KMS-11 (cell line): ENCODE results near the gene DIAPH1.

ENCODE experiments used
- H2AFZ ChIP-seq: fragments of 200-600 bp; sonication (generic); 2 replicates; pipeline ENCODE4 v1.6.1; 2016; ENCODE audit warnings: antibody characterized with exemption, mixed run types, low read depth
- H3K27ac ChIP-seq: fragments of 200-600 bp; sonication (generic); 2 replicates; pipeline ENCODE4 v1.6.1; 2016; ENCODE audit warnings: mild to moderate bottlenecking, mixed run types
- H3K27me3 ChIP-seq: fragments of 200-600 bp; sonication (generic); 2 replicates; pipeline ENCODE4 v1.6.1; 2017; ENCODE audit warnings: mild to moderate bottlenecking, low read depth, mixed run types, moderate library complexity; ENCODE audit not compliant: insufficient read depth
- H3K36me3 ChIP-seq: fragments of 200-600 bp; sonication (generic); 2 replicates; pipeline ENCODE4 v1.6.1; 2017; ENCODE audit warnings: mild to moderate bottlenecking, mixed run types; ENCODE audit not compliant: insufficient read depth
- H3K4me1 ChIP-seq: fragments of 200-600 bp; sonication (generic); 2 replicates; pipeline ENCODE4 v1.6.1; 2016; ENCODE audit warnings: mild to moderate bottlenecking, low read depth, mixed run types; ENCODE audit not compliant: poor library complexity, severe bottlenecking
- H3K4me2 ChIP-seq: fragments of 200-600 bp; sonication (generic); 2 replicates; pipeline ENCODE4 v1.7.0; 2016; ENCODE audit warnings: mild to moderate bottlenecking, mixed run types
- H3K4me3 ChIP-seq: fragments of 200-600 bp; sonication (generic); IDR thresholded peaks from 2 replicates; pipeline ENCODE4 v1.6.1; 2017; ENCODE audit warnings: low read depth, low read length, mixed read lengths; ENCODE audit not compliant: insufficient read depth
- H3K79me2 ChIP-seq: fragments of 200-600 bp; sonication (generic); 2 replicates; pipeline ENCODE4 v1.6.1; 2016; ENCODE audit warnings: low read depth, mixed run types; ENCODE audit not compliant: insufficient read depth
- H3K9ac ChIP-seq: fragments of 200-600 bp; sonication (generic); 2 replicates; pipeline ENCODE4 v1.6.1; 2016; ENCODE audit warnings: mild to moderate bottlenecking, mixed run types
- H4K20me1 ChIP-seq: fragments of 200-600 bp; sonication (generic); 2 replicates; pipeline ENCODE4 v1.6.1; 2016; ENCODE audit warnings: mild to moderate bottlenecking, mixed run types; ENCODE audit not compliant: insufficient read depth
- TF ChIP-seq, protein P1 (sequence below): fragments of 200-600 bp; sonication (generic); conservative IDR thresholded peaks from 2 replicates; pipeline ENCODE4 v1.6.1; 2017; ENCODE audit warnings: low read depth, mild to moderate bottlenecking, antibody characterized with exemption, low read length, moderate library complexity, mixed read lengths

The DIAPH1 gene

GRCh38 chr5:141515141-141515540 is 103.7 kb downstream of the DIAPH1 start:
- TF ChIP-seq, protein P1, sequence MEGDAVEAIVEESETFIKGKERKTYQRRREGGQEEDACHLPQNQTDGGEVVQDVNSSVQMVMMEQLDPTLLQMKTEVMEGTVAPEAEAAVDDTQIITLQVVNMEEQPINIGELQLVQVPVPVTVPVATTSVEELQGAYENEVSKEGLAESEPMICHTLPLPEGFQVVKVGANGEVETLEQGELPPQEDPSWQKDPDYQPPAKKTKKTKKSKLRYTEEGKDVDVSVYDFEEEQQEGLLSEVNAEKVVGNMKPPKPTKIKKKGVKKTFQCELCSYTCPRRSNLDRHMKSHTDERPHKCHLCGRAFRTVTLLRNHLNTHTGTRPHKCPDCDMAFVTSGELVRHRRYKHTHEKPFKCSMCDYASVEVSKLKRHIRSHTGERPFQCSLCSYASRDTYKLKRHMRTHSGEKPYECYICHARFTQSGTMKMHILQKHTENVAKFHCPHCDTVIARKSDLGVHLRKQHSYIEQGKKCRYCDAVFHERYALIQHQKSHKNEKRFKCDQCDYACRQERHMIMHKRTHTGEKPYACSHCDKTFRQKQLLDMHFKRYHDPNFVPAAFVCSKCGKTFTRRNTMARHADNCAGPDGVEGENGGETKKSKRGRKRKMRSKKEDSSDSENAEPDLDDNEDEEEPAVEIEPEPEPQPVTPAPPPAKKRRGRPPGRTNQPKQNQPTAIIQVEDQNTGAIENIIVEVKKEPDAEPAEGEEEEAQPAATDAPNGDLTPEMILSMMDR: no peak
- Histone ChIP-seq H3K4me2 (no peak overlapping the region), H3K27ac (no peak overlapping the region), H3K27me3 (no peaks in the 10 kb centered on the region), H3K79me2 (no peaks in the 10 kb centered on the region), H3K4me1 (no peaks in the 10 kb centered on the region), H3K36me3 (no peaks in the 10 kb centered on the region; the same call in 1 of the 2 replicates), H3K4me3 (no peak overlapping the region), H2AFZ (no peak overlapping the region), H3K9ac (no peak overlapping the region), H4K20me1 (no peaks in the 10 kb centered on the region)

DNA sequence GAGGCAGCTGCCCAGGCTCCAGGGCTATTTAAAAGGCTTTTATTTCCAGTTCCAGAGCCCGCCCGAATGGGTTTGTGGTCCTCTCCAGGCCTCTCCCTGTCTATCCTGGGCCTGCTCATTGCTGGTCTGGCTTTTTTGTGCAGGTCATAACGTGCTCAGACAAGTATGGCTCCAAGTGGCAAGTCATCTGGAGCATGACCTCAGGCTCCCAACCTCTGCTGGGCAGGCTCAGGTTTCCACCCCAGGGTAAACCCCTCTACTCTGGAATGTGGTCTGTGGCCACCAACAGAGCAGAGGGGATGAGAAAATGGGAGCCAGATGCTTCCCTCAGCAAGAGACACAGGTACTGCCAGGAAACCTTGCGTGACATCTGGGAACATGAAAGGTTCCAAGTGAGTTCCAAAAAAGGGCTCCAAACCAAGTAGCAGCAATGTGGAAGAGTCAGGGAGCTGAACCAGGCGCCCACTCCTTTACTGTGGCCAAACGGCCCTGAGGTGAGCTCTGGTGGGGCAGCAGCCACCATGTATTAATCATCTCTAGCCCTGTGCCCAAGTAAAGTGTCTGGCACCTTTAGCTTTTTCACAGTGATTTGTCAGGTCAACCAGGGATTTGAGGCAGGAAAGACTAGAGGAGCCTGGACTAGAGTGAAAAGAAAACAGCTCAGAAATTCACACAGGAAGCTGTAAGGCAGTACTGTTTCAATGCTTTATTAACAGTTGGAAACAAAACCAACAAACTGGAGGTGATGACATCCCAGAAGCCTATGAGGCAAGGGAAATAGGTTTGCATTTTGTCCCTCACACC is 104.3 kb downstream of the DIAPH1 start:
- Histone ChIP-seq H3K4me3 (no peak overlapping the region), H3K36me3 (no peaks in the 10 kb centered on the region), H2AFZ (no peak overlapping the region), H3K79me2 (no peaks in the 10 kb centered on the region), H3K9ac (no peak overlapping the region), H4K20me1 (no peaks in the 10 kb centered on the region), H3K27me3 (no peaks in the 10 kb centered on the region), H3K27ac (no peak overlapping the region), H3K4me2 (no peak overlapping the region), H3K4me1 (no peaks in the 10 kb centered on the region)
- TF ChIP-seq, protein P1: no peak

DNA sequence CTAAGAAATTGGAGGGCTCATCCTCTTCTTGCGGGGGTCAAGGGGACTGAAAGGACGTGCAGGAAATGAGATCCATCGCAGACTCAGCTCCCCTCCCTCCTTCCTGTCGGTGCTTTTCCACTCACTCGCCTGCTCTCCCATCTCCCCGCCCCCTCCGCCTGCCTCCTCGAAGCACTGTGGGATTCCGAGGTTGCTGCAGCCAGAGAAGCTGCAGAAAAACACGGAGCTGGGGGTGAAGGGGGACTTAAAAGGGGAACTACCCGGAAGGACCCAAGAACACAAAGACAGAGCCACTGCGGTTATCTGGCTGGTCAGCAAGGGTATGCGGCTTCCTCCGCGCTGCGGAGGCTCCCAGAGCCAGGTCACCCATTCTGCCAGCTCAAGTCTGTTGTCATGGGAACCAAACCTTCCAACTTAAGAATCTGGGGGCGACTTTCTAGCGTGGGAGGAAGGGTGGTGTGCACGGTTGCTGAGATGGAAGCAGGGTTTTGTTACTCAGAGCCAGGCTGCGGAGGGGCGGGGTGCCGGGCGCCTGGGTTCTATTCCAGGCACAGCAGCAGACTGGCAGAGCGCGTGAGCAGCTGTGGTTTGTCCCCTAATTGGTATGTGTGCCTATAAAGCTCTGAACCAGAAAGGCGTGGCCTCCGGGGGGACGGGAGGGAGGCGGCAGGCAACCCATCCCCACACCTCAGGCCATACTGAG is 105.0 kb downstream of the DIAPH1 start:
- Histone ChIP-seq H3K36me3 (no peaks in the 10 kb centered on the region), H3K27me3 (no peaks in the 10 kb centered on the region), H2AFZ (no peak overlapping the region), H3K4me2 (no peak overlapping the region), H4K20me1 (no peaks in the 10 kb centered on the region), H3K27ac (no peak overlapping the region), H3K4me1 (no peaks in the 10 kb centered on the region), H3K79me2 (no peaks in the 10 kb centered on the region), H3K9ac (no peak overlapping the region), H3K4me3 (no peak overlapping the region)
- TF ChIP-seq, protein P1: no peak

DNA sequence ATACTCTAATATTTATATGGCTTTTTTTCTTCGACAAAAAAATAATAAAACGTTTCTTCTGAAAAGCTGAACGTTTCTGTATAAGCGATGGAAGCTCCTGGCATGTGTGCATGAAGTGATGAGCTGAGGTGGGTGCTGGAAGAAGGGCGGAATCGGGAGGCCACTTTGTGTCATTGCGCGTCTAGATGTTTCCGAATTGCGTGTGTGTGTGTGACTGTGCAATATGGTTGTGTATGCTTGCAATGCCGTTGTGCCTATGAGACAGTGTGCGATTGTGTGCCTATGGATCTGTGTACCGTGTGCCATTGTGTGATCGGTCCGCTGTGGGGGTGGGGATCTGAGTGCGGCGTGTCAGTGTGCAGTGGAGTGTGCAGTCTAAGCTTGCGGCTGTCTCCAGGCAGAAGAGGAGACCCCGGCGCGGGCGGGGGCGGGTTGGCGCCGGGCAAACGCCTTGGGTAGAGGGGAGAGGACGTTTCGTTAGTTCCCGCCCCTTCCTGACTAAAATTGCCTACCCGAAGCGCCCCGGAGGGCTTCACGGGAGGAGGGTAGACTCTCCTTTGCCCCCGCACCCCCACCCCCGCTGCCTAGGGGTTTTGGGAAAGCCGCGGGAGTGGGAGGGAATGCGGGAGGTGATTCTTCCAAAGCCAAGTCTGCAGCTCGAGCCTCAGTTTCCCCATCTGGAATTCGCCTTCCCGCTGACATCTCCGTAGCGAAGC is 105.7 kb downstream of the DIAPH1 start:
- Histone ChIP-seq H3K4me1 (no peaks in the 10 kb centered on the region), H3K4me3 (no peak overlapping the region), H3K27ac (no peak overlapping the region), H3K27me3 (no peaks in the 10 kb centered on the region), H4K20me1 (no peaks in the 10 kb centered on the region), H3K79me2 (no peaks in the 10 kb centered on the region), H3K4me2 (no peak overlapping the region), H2AFZ (no peak overlapping the region), H3K36me3 (no peaks in the 10 kb centered on the region), H3K9ac (no peak overlapping the region)
- TF ChIP-seq, protein P1: no peak
